Measurements from ENCODE around the gene PSMD11. TPM values are rescaled to one million over a fixed set of nuclear protein-coding genes. Genes with fewer than 3 reads are reported as not detected.

The PSMD11 gene
- polyA plus RNA-seq, 1 of the 3 experiments (the other 2 are of a cell fraction) = 63.1 TPM

DNA sequence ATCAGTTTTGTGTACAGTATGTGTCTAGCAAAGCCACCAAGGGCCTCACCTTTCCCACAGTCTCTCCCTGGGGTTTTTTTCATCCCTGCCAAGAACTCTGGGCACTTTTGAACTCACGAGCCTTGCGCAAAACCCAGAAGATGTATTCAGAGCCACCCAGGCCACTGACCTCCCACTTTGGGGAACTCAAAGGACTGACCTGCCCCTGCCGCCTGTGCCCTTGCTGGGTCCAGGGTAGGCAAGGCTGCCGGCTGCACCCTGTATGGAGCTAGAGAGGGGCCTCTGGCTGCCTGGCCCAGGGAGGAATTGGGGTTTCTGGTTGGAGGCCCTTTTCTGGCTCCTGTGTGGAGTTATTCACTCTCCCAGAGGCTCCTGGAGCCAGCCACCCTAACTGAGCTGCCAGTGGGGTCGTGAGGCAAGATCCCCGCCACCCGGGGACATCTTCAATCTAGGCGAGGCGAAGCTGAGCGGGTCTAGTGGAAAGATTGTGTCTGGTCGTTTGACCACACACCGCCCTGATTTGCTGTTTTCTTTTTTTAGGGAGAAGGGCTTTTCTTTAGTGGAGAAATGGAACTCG is 44.4 kb downstream of the PSMD11 start:
- no peak for DNase-seq
- ChIA-PET CTCF (interaction anchor here (0.7 to 11.0 kb wide), 4 partner anchors 27 to 170 kb away, joined by 3 to 102 read pairs (median 10); no protein-coding TSS in a partner anchor), POLR2A (interaction anchor here (0.6 to 2.6 kb wide), 2 partner anchors 20 to 44 kb away, joined by 4 to 9 read pairs; partner anchors contain the start of gene PSMD11)
- Histone ChIP-seq H3F3A (replicated peaks; ENCODE audit: insufficient read depth) (peaks cover 12% of the 10 kb centered on the region), H3K9me2 (no peaks in the 10 kb centered on the region), H3K27me3 (ENCODE audit: insufficient read depth) (no peaks in the 10 kb centered on the region), H2AFZ (ENCODE audit: low read depth) (no peak overlapping the region), H3K27ac (ENCODE audit: low read depth in 2 of 2, low read length in 1 of 2) (no peak overlapping the region), H4K20me1 (ENCODE audit: insufficient read depth) (peaks cover 10% of the 10 kb centered on the region; the same call in 1 of the 2 replicates), H3K79me2 (ENCODE audit: insufficient read depth) (no peaks in the 10 kb centered on the region), H3K9ac (no peak overlapping the region), H3K36me3 (replicated peaks in 1 of 2; ENCODE audit: control insufficient read depth in 1 of 2, insufficient read depth in 2 of 2, low read length in 1 of 2) (peaks cover 0 to 30% of the 10 kb centered on the region in 2 experiments), H3K9me3 (no peaks in the 10 kb centered on the region), H3K4me2 (0 out of 2 replicates have a peak overlapping the region, but pooled peaks have one; percentile 89), H3K4me1 (ENCODE audit: control insufficient read depth in 1 of 2, insufficient read depth in 2 of 2, low read depth in 1 of 2, low read length in 1 of 2) (peaks cover 0 to 54% of the 10 kb centered on the region in 2 experiments; a peak in 2 of 4 replicates), H3K4me3 (ENCODE audit: low read depth in 2 of 2, low read length in 1 of 2) (no peak overlapping the region; a peak in 1 of 4 replicates)
- 95% methylated on average over 11 of the region's 13 CpGs for WGBS (ENCODE audit: low lambda C conversion rate)
- TF ChIP-seq NRF1 (IDR thresholded peaks at IDR 0.05; ENCODE audit: low read depth, low read length) = no peak
- TF ChIP-seq TEAD4 (IDR thresholded peaks at IDR 0.05; ENCODE audit: borderline replicate concordance, insufficient read depth) = no peak
- no peak for TF ChIP-seq EP300 (IDR thresholded peaks at IDR 0.05; ENCODE audit: borderline replicate concordance in 1 of 2, low read depth in 1 of 2, low read length in 1 of 2)
- no peak for TF ChIP-seq RAD21 (IDR thresholded peaks at IDR 0.05; ENCODE audit: low read length)
- no peak for TF ChIP-seq SIN3A (IDR thresholded peaks at IDR 0.05; ENCODE audit: borderline replicate concordance, low read depth, low read length)
- TF ChIP-seq CHD2 (IDR thresholded peaks at IDR 0.05; ENCODE audit: low read length, partially characterized antibody) = no peak
- TF ChIP-seq RXRA (IDR thresholded peaks at IDR 0.05; ENCODE audit: borderline replicate concordance, low read depth) = no peak
- no peak for TF ChIP-seq PBX3 (IDR thresholded peaks at IDR 0.05)
- TF ChIP-seq REST (IDR thresholded peaks at IDR 0.05; ENCODE audit: low read depth, low read length) = no peak
- TF ChIP-seq, protein P1, sequence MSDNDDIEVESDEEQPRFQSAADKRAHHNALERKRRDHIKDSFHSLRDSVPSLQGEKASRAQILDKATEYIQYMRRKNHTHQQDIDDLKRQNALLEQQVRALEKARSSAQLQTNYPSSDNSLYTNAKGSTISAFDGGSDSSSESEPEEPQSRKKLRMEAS (IDR thresholded peaks at IDR 0.05; ENCODE audit: low read depth) = no peak
- TF ChIP-seq JUND (IDR thresholded peaks at IDR 0.05) = no peak
- TF ChIP-seq, protein P2, sequence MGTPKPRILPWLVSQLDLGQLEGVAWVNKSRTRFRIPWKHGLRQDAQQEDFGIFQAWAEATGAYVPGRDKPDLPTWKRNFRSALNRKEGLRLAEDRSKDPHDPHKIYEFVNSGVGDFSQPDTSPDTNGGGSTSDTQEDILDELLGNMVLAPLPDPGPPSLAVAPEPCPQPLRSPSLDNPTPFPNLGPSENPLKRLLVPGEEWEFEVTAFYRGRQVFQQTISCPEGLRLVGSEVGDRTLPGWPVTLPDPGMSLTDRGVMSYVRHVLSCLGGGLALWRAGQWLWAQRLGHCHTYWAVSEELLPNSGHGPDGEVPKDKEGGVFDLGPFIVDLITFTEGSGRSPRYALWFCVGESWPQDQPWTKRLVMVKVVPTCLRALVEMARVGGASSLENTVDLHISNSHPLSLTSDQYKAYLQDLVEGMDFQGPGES (IDR thresholded peaks at IDR 0.05; ENCODE audit: low read depth, low read length) = no peak
- no peak for TF ChIP-seq EZH2phosphoT487 (IDR thresholded peaks at IDR 0.05; ENCODE audit: borderline replicate concordance, low read depth)
- TF ChIP-seq RFX5 (IDR thresholded peaks at IDR 0.05; ENCODE audit: low read length) = no peak
- no peak for TF ChIP-seq MEF2A (IDR thresholded peaks at IDR 0.05; ENCODE audit: borderline replicate concordance, low read depth)
- no peak for TF ChIP-seq FOXJ3 (CRISPR knock-in tag; IDR thresholded peaks at IDR 0.05)
- no peak for TF ChIP-seq SMC3 (IDR thresholded peaks at IDR 0.05; ENCODE audit: low read depth, low read length)
- no peak for TF ChIP-seq GATA2 (CRISPR knock-in tag; IDR thresholded peaks at IDR 0.05)

Measured in SK-N-SH (cell line).